GM23338 (cell line): Measurements from ENCODE around the gene LYST. TPM values are rescaled to one million over a fixed set of nuclear protein-coding genes. Genes with fewer than 3 reads are reported as not detected.

ENCODE experiments used
- CREB1 ChIP-seq: fragments of 250-450 bp; sonication (Bioruptor Pico); IDR thresholded peaks from 2 replicates; pipeline ENCODE4 v1.5.0; 2020; ENCODE audit warnings: low read depth, mild to moderate bottlenecking, moderate library complexity
- EZH2 ChIP-seq: fragments of 200-600 bp; sonication (generic); IDR thresholded peaks from one replicate; pipeline ENCODE4 v1.8.0; 2017; ENCODE audit warnings: antibody characterized with exemption, mild to moderate bottlenecking, low read depth; ENCODE audit not compliant: unreplicated experiment
- EZH2phosphoT487 ChIP-seq: fragments of 200-600 bp; sonication (generic); IDR thresholded peaks from one replicate; pipeline ENCODE4 v1.8.1; 2018; ENCODE audit warnings: antibody characterized with exemption; ENCODE audit not compliant: unreplicated experiment
- NANOG ChIP-seq: IDR thresholded peaks from 2 replicates; pipeline ENCODE4 v1.6.1; 2016; ENCODE audit warnings: antibody characterized with exemption, borderline replicate concordance
- POLR2AphosphoS5 ChIP-seq: IDR thresholded peaks from 2 replicates; pipeline ENCODE4 v1.6.1; 2016; ENCODE audit warnings: antibody characterized with exemption, low read depth
- ZNF114 ChIP-seq: fragments of 250-450 bp; sonication (Bioruptor Pico); IDR thresholded peaks from 2 replicates; pipeline ENCODE4 v1.5.0; 2020; ENCODE audit warnings: mild to moderate bottlenecking, moderate library complexity
- ZNF331 ChIP-seq: fragments of 250-450 bp; sonication (Bioruptor Pico); IDR thresholded peaks from 2 replicates; pipeline ENCODE4 v1.5.0; 2020; ENCODE audit warnings: low read depth, mild to moderate bottlenecking, moderate library complexity
- polyA plus RNA-seq: library from polyadenylated mRNA; unstranded; fragments of >200 nt; fragmentation: Nextera tagmentation; extraction: Ambion mirVana; gene quantifications from 2 replicates; pipeline ENCODE4 v1.2.1, GENCODE V29; 2016
- total RNA-seq: library from RNA; depleted of rRNA; stranded (reverse); fragments of >200 nt; shearing (Covaris generic); gene quantifications from 2 replicates; pipeline ENCODE4 v1.2.3, GENCODE V29; 2014
- TF ChIP-seq, protein P1 (sequence below): fragments of 250-450 bp; sonication (Bioruptor Pico); IDR thresholded peaks from 2 replicates; pipeline ENCODE4 v1.5.0; 2020; ENCODE audit warnings: mild to moderate bottlenecking, moderate library complexity
- TF ChIP-seq, protein P2 (sequence below): IDR thresholded peaks from 2 replicates; pipeline ENCODE4 v1.6.1; 2016; ENCODE audit warnings: antibody characterized with exemption
- TF ChIP-seq, protein P3 (sequence below), 2 experiments: fragments of 200-600 bp in 1 of 2; sonication (generic) in 1 of 2; conservative IDR thresholded peaks; 2 replicates each; pipeline versions ENCODE4 v1.5.1 to v1.6.1; 2016 to 2017; ENCODE audit warnings: antibody characterized with exemption in 2 of 2, low read depth in 2 of 2, mild to moderate bottlenecking in 2 of 2, moderate library complexity in 1 of 2

The LYST gene
- total and polyA plus RNA-seq, 2 experiments from 2014 or later: 0.21 to 1.0 TPM

DNA sequence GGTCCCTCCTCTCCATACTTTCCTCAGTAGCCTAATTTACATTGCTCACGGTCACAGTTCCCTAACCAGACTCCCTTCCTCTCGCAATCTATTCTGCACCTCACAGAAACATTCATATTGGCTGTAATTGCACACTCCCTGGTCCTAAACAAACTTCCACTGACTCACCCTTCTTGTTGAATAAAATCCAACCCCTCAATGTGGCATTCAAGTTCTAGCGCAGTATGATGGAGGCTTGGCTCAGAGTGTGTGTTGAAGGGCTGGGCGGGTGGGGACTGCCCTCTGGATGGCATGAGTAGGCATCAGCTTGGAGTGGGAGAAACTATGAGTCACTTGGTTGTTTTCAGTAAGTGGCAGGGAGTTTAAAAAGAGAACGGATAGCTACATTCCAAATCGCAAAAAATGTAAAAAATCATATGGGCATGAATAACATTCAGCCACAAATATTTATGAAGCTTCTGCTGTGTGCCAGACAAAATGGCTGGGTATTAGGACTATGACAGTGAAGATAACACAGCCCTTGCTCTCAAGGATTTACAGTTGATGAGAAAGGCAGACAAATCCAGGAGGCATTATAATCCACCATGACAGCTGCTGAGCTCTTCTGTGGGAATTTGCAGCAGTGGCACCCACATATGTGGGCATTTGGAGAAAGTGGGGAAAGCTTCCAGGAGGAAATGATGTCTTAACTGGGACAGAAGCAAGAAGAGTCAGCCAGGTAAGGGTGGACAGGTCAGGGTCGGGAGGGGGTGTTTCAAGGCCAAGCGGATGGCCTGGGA lies 42.2 kb upstream of the LYST start (continued):
- TF ChIP-seq, protein P1, sequence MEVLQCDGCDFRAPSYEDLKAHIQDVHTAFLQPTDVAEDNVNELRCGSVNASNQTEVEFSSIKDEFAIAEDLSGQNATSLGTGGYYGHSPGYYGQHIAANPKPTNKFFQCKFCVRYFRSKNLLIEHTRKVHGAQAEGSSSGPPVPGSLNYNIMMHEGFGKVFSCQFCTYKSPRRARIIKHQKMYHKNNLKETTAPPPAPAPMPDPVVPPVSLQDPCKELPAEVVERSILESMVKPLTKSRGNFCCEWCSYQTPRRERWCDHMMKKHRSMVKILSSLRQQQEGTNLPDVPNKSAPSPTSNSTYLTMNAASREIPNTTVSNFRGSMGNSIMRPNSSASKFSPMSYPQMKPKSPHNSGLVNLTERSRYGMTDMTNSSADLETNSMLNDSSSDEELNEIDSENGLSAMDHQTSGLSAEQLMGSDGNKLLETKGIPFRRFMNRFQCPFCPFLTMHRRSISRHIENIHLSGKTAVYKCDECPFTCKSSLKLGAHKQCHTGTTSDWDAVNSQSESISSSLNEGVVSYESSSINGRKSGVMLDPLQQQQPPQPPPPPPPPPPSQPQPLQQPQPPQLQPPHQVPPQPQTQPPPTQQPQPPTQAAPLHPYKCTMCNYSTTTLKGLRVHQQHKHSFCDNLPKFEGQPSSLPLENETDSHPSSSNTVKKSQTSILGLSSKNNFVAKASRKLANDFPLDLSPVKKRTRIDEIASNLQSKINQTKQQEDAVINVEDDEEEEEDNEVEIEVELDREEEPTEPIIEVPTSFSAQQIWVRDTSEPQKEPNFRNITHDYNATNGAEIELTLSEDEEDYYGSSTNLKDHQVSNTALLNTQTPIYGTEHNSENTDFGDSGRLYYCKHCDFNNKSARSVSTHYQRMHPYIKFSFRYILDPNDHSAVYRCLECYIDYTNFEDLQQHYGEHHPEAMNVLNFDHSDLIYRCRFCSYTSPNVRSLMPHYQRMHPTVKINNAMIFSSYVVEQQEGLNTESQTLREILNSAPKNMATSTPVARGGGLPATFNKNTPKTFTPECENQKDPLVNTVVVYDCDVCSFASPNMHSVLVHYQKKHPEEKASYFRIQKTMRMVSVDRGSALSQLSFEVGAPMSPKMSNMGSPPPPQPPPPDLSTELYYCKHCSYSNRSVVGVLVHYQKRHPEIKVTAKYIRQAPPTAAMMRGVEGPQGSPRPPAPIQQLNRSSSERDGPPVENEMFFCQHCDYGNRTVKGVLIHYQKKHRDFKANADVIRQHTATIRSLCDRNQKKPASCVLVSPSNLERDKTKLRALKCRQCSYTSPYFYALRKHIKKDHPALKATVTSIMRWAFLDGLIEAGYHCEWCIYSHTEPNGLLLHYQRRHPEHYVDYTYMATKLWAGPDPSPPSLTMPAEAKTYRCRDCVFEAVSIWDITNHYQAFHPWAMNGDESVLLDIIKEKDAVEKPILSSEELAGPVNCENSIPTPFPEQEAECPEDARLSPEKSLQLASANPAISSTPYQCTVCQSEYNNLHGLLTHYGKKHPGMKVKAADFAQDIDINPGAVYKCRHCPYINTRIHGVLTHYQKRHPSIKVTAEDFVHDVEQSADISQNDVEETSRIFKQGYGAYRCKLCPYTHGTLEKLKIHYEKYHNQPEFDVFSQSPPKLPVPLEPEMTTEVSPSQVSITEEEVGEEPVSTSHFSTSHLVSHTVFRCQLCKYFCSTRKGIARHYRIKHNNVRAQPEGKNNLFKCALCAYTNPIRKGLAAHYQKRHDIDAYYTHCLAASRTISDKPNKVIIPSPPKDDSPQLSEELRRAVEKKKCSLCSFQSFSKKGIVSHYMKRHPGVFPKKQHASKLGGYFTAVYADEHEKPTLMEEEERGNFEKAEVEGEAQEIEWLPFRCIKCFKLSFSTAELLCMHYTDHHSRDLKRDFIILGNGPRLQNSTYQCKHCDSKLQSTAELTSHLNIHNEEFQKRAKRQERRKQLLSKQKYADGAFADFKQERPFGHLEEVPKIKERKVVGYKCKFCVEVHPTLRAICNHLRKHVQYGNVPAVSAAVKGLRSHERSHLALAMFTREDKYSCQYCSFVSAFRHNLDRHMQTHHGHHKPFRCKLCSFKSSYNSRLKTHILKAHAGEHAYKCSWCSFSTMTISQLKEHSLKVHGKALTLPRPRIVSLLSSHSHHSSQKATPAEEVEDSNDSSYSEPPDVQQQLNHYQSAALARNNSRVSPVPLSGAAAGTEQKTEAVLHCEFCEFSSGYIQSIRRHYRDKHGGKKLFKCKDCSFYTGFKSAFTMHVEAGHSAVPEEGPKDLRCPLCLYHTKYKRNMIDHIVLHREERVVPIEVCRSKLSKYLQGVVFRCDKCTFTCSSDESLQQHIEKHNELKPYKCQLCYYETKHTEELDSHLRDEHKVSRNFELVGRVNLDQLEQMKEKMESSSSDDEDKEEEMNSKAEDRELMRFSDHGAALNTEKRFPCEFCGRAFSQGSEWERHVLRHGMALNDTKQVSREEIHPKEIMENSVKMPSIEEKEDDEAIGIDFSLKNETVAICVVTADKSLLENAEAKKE (CRISPR knock-in tag): no peak
- TF ChIP-seq, protein P2, sequence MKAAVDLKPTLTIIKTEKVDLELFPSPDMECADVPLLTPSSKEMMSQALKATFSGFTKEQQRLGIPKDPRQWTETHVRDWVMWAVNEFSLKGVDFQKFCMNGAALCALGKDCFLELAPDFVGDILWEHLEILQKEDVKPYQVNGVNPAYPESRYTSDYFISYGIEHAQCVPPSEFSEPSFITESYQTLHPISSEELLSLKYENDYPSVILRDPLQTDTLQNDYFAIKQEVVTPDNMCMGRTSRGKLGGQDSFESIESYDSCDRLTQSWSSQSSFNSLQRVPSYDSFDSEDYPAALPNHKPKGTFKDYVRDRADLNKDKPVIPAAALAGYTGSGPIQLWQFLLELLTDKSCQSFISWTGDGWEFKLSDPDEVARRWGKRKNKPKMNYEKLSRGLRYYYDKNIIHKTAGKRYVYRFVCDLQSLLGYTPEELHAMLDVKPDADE: no peak
- no peak for TF ChIP-seq EZH2phosphoT487
- TF ChIP-seq NANOG: no peak
- TF ChIP-seq, protein P3, sequence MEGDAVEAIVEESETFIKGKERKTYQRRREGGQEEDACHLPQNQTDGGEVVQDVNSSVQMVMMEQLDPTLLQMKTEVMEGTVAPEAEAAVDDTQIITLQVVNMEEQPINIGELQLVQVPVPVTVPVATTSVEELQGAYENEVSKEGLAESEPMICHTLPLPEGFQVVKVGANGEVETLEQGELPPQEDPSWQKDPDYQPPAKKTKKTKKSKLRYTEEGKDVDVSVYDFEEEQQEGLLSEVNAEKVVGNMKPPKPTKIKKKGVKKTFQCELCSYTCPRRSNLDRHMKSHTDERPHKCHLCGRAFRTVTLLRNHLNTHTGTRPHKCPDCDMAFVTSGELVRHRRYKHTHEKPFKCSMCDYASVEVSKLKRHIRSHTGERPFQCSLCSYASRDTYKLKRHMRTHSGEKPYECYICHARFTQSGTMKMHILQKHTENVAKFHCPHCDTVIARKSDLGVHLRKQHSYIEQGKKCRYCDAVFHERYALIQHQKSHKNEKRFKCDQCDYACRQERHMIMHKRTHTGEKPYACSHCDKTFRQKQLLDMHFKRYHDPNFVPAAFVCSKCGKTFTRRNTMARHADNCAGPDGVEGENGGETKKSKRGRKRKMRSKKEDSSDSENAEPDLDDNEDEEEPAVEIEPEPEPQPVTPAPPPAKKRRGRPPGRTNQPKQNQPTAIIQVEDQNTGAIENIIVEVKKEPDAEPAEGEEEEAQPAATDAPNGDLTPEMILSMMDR (conservative IDR thresholded peaks at IDR 0.05; ENCODE audit: low read depth in 2 of 2): no peak
- TF ChIP-seq ZNF331 (CRISPR knock-in tag): no peak
- no peak for TF ChIP-seq EZH2
- no peak for TF ChIP-seq CREB1
- TF ChIP-seq POLR2AphosphoS5: no peak
- no peak for TF ChIP-seq ZNF114
